ENCODE data around the gene TRO.

TRO gene

GRCh38 chrX:54923376-54923775 lies 2.8 kb downstream of the TRO start:
- TF ChIP-seq CTCF (IDR thresholded peaks at IDR 0.05): no peak
- DNase-seq (ENCODE audit: low spot score): no peak
- no peak overlapping the region for H3K27ac ChIP-seq
- H3K4me3 ChIP-seq: no peak overlapping the region

GRCh38 chrX:54926978-54927377 lies 6.4 kb downstream of the TRO start:
- TF ChIP-seq CTCF (IDR thresholded peaks at IDR 0.05): no peak
- H3K4me3 ChIP-seq: no peak overlapping the region
- H3K27ac ChIP-seq: no peak overlapping the region
- DNase-seq (ENCODE audit: low spot score): no peak

- Histone ChIP-seq H3K27ac (no peak overlapping the region), H3K4me3 (no peak overlapping the region)
- no peak for DNase-seq (ENCODE audit: low spot score)
- TF ChIP-seq CTCF (IDR thresholded peaks at IDR 0.05): no peak
Measured at GRCh38 chrX:54928876-54929275, 8.3 kb downstream of the TRO start.

GRCh38 chrX:54930291-54931049 lies 9.8 kb downstream of the TRO start:
- H3K4me3 ChIP-seq: no peak overlapping the region
- no peak for TF ChIP-seq CTCF (IDR thresholded peaks at IDR 0.05)
- DNase-seq (ENCODE audit: low spot score): no peak
- no peak overlapping the region for H3K27ac ChIP-seq

GRCh38 chrX:54931107-54931506 lies 10.5 kb downstream of the TRO start:
- no peak overlapping the region for H3K27ac ChIP-seq
- no peak for TF ChIP-seq CTCF (IDR thresholded peaks at IDR 0.05)

GRCh38 chrX:54933150-54933826 lies 12.7 kb downstream of the TRO start:
- H3K27ac ChIP-seq: no peak overlapping the region
- H3K4me3 ChIP-seq: no peak overlapping the region
- no peak for TF ChIP-seq CTCF (IDR thresholded peaks at IDR 0.05)
- no peak for DNase-seq (ENCODE audit: low spot score)

More at GRCh38 chrX:54931107-54931506, 10.5 kb downstream of the TRO start:
- no peak for DNase-seq (ENCODE audit: low spot score)
- H3K4me3 ChIP-seq: no peak overlapping the region

- Histone ChIP-seq H3K27ac (no peak overlapping the region), H3K4me3 (no peak overlapping the region)
- TF ChIP-seq CTCF (IDR thresholded peaks at IDR 0.05): no peak
- no peak for DNase-seq (ENCODE audit: low spot score)
Measured at GRCh38 chrX:54934058-54934457, 13.4 kb downstream of the TRO start.

All from coronary artery (tissue), 2 donors.